Mucosa of gallbladder (tissue), 1 donor: ENCODE results near the gene C20orf96. TPM values are rescaled to one million over a fixed set of nuclear protein-coding genes. Genes with fewer than 3 reads are reported as not detected.
"Not testable (repeated sequence)": the region's sequence is repeated elsewhere in the genome, so short reads cannot be mapped to it uniquely, and the experiment has no call there.

Experiments used
- DNase-seq: peaks from one replicate; pipeline ENCODE4 v3.0.0-alpha.2; 2020; ENCODE audit warnings: low spot score
- total RNA-seq: library from RNA; stranded (reverse); gene quantifications from one replicate; pipeline ENCODE4 v1.2.1, GENCODE V29; 2021
- donor health status: DM: no; HTN: no; CAD: no.

Gene C20orf96, protein sequence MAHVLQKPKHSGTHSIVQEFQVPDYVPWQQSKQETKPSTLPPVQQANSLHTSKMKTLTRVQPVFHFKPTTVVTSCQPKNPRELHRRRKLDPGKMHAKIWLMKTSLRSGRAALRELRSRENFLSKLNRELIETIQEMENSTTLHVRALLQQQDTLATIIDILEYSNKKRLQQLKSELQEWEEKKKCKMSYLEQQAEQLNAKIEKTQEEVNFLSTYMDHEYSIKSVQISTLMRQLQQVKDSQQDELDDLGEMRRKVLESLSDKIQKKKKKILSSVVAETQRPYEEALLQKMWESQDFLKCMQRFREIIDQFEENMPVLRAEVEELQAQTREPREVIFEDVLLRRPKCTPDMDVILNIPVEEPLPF
- total RNA-seq = 10.6 TPM

DNA sequence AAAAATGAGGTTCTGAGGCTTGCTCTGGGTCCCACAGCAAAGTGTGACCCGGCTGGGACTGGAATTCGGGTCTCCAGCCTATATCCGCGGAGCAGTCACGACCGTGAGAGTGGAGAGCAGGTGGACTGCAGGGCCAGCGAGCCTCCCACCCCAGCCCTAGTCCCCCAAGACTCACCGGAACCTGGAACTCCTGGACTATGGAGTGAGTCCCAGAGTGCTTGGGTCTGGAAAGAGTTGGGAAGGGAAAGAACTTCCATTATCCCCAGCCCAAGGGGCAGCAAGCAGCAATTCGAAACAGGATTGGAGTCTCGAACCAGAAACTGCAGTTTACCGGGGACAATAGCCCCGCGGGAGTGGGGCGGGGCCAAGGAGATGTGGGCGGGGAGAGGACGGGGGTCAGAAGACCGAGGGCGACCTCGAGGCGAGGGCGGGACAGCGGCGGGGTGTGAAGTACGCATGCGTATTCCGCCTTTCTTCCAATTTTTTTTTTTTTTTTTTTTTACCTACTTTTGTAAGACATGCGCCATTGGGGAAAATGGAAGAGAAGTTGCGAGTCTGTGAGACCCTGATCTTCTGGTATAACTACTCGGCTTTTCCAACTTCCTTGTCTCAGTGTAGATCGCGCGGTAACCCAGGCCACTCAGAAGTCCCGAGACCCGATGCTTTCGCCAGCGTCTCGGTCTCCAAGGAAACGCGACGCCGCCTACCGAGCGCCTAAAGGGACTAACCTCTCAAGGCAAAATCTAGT lies at the start of gene C20orf96:
Gene C20orf96, minus strand, starts transcription at position 667 of the 748 bp plus-strand sequence. Its CDS starts 140 bp downstream, at position 527.
- peak; percentile 93 for DNase-seq

DNA sequence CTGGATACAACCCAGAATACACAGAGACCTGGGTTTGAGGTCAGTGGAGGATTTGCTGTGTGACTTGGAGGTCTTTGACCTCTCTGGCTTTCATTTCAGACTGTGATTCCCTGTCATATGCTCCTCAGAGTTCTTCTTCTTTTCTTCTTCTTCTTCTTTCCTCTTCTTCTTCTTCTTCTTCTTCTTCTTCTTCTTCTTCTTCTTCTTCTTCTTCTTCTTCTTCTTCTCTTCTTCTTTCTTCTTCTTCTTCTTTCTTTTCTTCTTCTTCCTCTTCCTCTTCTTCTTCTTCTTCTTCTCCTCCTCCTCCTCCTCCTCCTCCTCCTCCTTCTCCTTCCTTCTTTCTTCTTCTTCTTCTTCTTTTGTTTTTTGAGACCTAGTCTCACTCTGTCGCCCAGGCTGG lies 45.5 kb upstream of the C20orf96 start:
- DNase-seq = not testable (repeated sequence)

DNA sequence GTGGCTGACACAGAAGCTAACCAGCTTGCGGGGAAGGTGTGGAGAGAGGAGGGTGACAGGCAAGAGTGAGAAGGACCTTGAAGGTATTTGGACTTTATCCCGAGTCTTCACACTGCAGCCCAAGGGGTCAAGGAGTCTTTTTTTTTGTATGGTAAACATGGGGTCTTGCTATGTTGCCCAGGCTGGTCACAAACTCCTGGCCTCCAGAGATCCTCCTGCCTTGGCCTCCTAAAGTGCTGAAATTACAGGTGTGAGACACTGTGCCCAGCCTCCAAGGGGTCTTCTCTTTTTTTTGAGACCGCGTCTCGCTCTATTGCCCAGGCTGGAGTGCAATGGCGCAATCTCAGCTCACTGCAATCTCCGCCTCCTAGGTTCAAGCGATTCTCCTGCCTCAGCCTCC lies 44.0 kb upstream of the C20orf96 start:
- DNase-seq = no peak

DNA sequence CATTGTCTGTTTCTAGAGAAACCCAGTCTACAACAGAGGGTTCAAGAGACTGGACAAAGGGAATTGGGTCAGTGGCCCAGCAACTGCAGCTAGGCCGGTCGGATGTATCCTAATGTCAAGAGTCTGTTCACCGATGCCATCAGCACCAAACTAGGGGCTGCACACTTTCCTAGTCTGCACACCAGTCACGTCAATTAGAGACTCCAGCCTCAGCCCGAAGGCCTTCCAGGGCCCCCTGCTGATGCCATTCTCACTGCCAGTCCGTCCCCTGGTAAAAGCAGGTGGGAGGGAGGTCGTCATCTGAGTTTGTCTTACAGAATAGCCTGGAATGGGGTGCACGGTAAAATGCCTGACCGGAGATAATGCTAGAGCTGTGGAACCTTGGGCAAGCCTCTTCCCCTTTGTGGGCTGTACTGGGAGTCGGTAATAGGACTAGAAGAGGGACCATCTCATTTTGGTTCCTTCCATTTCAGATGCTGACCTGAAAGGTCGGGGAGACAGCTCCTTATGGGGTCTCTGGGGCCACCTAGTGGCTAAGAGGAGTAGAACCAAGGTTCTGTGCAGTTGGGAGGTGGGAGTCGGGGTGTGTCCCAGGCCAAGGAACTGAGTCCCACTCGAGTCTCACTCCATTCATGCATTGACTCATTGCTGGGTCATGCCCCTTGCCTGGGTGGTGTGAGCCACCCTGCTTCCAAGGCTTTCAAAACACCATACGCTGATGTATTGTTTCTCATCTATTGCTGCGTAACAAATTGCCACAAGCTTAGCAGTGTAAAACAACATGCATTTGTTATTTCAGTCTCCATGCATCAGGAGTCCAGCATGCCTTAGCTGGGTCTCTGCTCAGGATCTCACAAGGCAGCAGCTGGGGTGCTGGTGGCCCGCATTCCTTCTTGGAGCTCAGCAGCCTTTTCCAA lies 39.9 kb upstream of the C20orf96 start:
- peak; percentile 48 for DNase-seq

DNA sequence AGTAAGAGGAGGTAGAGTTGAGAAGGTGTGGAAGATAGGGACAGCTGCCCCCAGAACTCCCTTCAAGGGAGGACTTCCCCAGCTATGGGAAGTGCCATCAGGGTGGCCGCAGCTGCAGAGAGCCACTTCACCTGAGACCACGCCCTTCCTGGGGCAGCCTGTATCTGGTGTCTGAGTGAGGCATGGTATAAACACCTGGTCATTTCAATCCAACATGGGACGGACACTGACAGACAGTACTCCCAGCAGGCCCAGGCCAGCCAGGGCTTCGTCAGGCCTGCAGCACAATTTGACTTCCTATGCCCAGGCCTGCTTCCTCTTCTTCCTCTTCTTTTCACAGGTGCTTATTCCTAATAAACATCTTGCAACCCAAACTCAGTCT lies 39.3 kb upstream of the C20orf96 start:
- no peak for DNase-seq

DNA sequence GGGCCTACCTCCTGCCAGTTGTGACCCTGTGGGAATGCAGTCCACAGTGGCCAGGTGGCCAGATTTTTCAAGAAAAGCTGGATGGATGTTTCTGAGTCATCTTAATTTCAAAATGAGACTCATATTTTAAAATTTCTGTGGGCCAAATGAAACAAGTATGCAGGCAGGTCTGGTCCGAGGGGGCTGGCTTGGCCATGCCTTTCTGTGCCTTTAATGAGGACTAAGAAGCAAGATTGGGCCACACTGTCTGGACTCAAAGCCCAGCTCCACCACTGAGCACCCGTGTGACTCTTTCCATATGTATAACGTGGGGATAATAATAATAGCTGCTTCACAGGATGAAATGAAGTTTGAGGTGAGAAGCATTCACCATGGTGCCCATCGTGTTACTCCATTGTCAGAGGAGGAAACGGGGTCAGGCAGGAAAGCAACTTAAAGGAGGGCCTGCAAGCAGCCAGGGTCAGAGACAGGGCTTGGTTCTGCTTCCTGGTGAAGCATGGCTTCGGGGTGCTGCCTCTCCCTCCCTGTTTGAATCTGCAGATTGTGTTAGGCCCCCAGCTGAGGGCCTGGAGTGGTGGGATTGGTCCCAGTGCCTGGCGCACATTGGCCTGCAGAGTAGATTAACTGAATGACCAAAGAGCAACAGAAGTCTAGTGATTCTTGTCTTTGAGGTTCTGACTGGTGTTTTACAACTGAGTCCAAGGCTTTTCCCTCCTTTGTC lies 38.6 kb upstream of the C20orf96 start:
- DNase-seq = no peak

DNA sequence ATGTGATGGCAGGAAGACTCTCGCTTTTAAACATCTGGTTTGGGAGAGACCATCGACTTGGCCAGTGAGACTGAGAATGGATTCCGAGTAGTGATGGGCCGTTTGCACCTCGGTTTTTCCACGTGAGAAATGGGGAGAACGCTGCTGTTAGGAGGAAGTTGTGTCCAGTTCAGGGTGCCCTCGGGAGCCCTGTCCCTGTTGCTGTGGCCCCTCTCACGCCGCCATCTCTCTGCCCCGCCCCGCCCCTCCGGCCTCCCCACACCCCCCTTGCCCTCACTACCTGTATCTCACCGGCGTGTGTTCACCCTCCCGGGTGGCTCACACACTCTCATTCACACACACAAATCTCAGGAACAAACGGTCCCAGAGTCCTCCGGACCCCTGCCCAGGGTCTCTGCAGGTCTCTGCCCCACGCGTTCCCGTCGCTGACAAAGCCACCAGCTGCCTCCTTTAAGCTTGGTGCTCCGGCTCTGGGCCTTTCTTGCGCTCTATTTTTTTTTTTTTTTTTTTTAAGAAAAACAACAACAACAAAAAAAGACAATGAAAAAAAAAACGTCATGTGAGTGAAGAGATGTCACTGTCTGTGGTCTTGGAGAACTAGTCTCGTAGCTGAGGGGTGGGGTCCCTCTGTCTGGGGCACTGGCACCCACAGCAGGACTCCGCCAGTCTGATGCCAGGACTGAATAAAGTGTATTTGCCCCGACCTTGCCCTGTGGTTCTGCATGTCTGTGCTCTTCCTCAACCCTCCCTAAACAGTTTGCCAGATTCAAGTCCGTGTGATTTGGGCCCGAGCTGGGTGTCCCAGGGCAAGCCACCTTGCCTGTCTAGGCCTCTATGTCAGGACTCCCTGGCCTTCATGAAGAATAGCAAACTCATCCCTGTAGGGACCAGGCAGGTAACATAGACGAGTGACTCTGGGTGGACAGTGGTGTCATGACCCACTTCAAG lies 37.8 kb upstream of the C20orf96 start:
- DNase-seq = no peak

DNA sequence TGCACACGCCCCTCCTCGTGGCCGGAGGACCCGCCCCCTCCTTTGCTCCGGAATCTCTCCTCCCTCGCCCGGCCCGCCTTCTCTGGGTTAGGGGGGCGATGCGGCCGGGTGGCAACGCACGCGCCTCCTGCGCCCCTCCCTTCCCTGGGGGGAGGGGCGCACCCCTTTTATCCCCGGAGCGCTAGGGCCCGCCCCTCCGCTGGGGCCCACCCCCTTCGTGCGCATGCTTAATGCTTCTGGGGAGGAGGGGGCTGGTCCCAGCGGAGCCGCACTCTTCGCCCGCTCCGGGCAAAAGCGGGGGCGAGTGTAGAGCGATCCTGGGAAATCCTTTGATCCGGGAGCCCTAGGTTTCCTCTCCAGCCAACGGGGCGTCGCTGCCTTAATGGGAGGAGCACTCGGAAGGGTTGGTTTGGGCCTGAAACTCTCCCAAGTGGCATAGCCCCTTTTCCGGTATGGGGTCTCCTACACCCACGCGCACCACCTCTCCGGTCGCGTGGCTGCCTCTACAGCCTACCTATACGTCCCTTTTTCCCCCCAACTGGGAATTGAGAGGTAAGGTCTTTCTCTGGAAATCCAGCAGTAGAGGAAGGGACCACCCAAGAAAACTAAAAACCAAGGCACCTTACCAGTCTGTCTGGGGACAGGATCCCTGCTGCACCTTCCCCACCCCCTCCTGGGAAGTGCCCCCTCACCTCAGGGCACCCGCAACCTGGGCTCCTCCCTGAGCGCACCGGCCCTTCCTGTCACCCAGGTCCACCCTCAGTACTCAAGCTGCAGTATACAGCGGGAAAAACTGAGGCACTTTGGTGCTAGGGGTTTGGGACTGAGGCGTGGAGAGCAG lies 36.9 kb upstream of the C20orf96 start:
- peak; percentile 83 for DNase-seq

DNA sequence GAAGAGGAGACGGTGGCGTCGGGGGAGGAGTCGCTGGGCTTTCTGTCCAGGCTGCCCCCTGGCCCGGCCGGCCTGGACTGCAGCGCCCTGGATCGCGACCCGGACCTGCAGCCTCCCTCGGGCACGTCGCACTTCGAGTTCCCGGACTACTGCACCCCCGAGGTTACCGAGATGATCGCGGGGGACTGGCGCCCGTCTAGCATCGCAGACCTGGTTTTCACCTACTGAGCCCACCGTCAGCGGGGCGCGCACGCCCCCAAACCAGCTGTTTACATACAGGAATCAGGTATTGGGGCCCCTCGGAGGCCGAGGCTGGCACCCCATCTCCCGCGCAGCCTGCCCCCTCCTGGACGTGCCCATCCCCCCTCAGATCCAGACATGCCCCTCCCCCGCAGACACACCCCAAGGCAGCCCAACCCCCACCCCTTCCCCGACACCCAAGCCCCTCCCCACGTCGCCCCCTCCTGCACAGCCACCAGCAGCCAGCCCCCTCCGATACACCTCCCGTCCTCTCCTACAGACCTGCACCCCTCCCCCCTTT lies 36.2 kb upstream of the C20orf96 start:
- peak; percentile 30 for DNase-seq

DNA sequence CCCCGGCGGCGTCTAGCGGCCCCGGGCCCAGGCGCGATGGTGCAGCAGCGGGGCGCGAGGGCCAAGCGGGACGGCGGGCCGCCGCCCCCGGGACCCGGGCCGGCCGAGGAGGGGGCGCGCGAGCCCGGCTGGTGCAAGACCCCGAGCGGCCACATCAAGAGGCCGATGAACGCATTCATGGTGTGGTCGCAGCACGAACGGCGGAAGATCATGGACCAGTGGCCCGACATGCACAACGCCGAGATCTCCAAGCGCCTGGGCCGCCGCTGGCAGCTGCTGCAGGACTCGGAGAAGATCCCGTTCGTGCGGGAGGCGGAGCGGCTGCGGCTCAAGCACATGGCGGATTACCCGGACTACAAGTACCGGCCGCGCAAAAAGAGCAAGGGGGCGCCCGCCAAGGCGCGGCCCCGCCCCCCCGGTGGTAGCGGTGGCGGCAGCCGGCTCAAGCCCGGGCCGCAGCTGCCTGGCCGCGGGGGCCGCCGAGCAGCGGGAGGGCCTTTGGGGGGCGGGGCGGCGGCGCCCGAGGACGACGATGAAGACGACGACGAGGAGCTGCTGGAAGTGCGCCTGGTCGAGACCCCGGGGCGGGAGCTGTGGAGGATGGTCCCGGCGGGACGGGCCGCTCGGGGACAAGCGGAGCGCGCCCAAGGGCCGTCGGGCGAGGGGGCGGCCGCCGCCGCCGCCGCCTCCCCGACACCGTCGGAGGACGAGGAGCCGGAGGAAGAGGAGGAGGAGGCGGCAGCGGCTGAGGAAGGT lies 35.5 kb upstream of the C20orf96 start:
- DNase-seq = peak; percentile 50

DNA sequence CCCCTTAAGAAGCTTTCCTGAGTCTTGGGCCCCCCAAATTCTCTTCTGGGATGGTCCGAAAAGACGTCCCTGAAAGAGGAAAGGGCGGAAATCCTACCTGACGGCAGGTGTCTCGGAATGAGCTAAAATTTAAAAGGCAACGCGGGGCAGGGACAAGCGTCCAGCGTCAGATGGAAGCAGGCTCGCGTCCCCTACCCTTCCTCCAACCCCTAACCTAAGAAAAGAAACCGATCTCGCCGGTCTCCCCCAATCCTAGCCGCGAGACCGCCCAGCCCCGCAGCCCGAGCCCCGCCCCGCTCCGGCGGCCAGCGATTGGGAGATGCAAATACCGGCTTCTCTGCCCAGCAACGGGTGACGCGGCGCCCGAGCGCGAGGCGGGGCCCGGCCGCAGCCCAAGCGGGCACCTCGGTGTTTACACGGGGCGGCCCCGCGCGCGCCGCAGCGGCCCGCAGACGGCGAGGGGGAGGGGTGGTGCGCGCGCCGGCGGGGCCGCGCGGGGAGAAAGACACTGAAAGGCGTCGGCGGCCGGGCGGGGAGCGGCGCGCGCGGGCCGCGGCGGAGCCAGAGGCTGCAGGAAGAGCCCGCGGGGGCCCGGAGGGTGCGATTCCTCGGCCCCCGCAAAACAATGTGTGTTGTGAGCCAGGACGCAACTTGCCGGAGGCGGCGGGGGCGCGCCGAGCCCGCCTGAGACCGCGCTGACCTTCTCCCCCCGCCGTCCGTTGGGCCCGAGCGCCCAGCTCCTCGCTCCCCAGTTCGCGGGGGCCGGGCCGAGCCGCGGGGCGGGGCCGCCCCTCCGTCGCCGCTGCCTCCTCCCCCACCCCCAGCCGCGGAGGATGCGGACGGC lies 34.7 kb upstream of the C20orf96 start, which contains the start of gene SOX12:
Gene SOX12, plus strand, starts transcription at position 508 of the 844 bp plus-strand sequence. CDS start 373 bp downstream, outside the sequence.
- peak; percentile 98 for DNase-seq

DNA sequence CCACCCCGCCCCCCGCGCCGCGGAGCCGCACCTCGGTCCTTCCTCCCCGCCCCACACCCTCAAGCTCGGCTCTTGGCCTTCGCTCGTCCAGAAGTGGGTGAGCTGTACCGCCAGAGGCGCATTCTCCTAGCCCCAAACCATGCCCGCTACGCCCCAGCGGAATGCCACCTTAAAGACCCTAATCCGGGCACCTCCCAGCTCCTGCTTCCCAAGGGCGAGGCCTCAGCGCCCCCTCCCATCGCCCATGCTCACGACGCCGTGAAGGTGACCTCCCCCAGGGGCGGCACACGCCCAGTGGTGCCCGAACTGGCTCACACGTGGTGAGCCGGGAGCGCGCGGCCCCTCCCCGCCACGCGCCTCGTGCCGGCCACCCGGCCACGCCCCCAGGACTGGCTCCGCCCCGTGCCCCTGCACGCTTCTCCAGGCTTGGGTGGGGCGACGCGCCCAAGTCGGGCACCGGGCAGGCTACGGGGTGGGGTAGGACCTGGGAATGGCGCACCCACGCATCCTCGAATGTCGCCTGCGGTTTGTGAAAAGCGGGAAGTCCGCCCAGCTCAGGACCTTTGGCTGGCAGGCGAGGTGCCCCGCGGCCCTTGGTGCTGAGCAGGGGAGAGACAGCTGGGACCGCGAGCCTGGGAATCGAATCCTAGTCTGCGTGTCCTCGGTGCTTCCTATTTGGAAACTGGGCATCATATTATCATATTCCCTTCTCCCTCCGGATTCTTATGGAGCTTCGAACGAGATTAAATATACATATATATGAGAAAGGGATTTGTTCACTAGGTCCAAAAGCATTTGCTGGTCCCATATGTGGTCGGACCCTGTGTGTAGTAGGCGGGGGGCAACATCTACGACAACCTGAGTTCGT lies 33.9 kb upstream of the C20orf96 start:
- DNase-seq = peak; percentile 89

DNA sequence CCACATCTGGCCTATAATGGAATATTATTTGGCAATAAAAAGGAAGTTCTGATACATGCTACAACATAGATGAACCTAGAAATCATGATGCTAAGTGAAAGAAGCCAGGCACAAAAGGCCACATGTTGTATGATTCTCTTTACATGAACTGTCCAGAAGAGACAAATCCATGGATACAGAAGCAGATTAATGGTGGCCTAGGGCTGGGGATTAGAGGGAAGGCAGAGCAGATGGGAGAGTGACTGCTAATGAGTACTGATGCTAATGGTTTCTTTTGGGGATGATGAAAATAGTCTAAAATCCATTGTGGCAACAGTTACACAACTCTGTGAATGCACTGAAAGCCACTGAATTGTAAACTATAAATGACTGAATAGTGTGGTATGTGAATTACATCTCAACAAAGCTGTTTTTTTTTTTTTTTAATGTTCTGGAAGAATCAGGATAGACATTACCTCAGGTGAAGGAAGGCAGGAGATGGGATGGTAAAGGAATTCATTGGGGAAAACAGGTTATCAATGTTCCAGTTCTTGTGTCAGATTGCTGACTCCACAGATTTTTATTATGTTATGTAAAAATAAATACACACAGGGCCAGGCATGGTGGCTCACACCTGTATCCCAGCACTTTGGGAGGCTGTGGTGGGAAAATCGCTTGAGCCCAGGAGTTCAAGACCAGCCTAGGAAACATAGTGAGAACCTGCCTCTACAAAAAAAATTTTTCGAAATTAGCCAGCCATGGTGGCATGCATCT lies 25.9 kb upstream of the C20orf96 start:
- no peak for DNase-seq

DNA sequence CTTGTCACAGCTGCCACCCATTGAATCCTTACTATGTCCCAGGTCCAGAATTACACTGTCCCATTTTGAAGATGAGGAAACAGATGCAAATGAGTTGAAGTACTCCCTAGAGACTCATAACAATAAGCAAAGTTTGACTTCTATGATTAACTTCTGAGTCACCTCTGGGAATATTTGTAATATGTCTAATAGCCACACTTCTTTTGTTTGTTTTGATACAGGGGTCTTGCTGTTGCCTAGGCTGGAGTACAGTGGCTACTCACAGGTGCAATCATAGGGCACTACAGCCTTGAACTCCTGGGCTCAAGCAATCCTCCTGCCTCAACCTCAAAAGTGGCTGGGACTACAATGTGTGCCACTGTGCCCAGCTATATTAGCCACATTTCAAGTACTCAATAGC lies 23.4 kb upstream of the C20orf96 start:
- no peak for DNase-seq

DNA sequence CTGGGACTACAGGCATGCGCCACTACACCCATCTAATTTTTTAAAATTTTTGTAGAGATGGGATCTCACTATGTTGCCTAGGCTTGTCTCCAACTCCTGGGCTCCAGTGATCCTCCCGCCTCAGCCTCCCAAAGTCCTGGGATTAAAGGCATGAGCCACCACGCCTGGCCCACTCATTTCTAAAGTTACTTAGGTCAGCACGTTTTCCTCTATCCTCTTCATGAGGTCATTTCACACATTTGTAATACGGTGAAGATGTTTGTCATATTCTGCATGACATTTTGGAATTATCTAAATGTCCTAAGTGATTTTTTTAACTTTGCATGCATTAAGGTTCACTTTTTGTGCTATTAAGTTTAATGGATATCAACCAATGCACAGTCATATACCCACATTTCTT lies 22.9 kb upstream of the C20orf96 start:
- no peak for DNase-seq
